Activated T-cell treated with anti-CD3 and anti-CD28 coated beads, Interleukin-2, amount 50 U/mL, for 72 hours (primary cell): ENCODE measurements around the gene CDH2. TPM values are rescaled to one million over a fixed set of nuclear protein-coding genes. Genes with fewer than 3 reads are reported as not detected.

Experiments
- ATAC-seq, 2 donors: fragments of 150-1000 bp; cut with Tn5 transposase; replicated peaks in 1 of 2; 2 replicates each; pipeline ENCODE4 v1.10.0; 2021; ENCODE audit warnings: moderate library complexity in 2 of 2, mild to moderate bottlenecking in 1 of 2
- DNase-seq, 2 donors: peaks; one replicate each; pipeline ENCODE4 v3.0.0; 2021 to 2022; ENCODE audit warnings: mixed read lengths in 1 of 2
- H3K27ac Mint-ChIP-seq: one replicate; pipeline ENCODE4 v1.8.0; 2022; ENCODE audit warnings: mild to moderate bottlenecking, moderate library complexity, mixed read lengths
- H3K27me3 Mint-ChIP-seq: one replicate; pipeline ENCODE4 v1.8.0; 2022; ENCODE audit warnings: low read depth, mixed read lengths
- H3K36me3 Mint-ChIP-seq, 2 donors: one replicate each; pipeline ENCODE4 v1.8.0; 2022; ENCODE audit warnings: mixed read lengths in 2 of 2, mild to moderate bottlenecking in 1 of 2; ENCODE audit not compliant: insufficient read depth in 2 of 2
- H3K4me1 Mint-ChIP-seq: one replicate; pipeline ENCODE4 v1.8.0; 2022; ENCODE audit warnings: low read depth, mixed read lengths
- H3K4me3 Mint-ChIP-seq, 2 donors: one replicate each; pipeline ENCODE4 v1.8.0; 2022; ENCODE audit warnings: mild to moderate bottlenecking in 2 of 2, mixed read lengths in 2 of 2, moderate library complexity in 2 of 2
- H3K9me3 Mint-ChIP-seq, 2 donors: one replicate each; pipeline ENCODE4 v1.8.0; 2022; ENCODE audit warnings: mixed read lengths in 2 of 2
- total RNA-seq, 2 donors: library from RNA; stranded (reverse); gene quantifications; one replicate each; pipeline ENCODE4 v1.2.3, GENCODE V29; 2022

CDH2 gene
- total RNA-seq, 2 donors from 2014 or later = 0.07 TPM; not detected in 1

DNA sequence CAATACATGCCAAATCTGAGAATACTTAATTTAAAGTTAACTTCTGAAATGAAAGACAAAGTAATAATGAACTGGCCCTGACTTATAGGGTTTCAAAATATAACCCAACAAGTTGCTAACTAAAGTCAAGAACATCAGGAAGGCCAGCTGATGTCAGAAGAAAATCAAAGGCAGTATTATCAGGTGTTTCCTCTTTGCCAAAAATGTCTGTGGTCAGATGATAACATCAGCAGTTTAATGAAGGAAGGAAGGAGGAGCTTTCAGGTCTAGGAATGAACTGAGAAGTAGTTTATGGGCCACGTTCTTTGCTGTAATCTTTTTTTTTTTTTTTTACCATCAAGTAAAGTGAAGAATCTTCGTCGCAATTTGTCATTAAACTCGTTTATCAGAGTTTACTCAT lies 40.9 kb downstream of the CDH2 start:
- Mint-ChIP-seq H3K27me3 (no peaks in the 10 kb centered on the region), H3K9me3 (peaks cover 3 to 13% of the 10 kb centered on the region in 2 donors), H3K36me3 (peaks cover 0 to 3% of the 10 kb centered on the region in 2 donors), H3K4me1 (no peaks in the 10 kb centered on the region), H3K27ac (no peak overlapping the region), H3K4me3 (no peak overlapping the region)
- DNase-seq (no peak), ATAC-seq (no peak)

DNA sequence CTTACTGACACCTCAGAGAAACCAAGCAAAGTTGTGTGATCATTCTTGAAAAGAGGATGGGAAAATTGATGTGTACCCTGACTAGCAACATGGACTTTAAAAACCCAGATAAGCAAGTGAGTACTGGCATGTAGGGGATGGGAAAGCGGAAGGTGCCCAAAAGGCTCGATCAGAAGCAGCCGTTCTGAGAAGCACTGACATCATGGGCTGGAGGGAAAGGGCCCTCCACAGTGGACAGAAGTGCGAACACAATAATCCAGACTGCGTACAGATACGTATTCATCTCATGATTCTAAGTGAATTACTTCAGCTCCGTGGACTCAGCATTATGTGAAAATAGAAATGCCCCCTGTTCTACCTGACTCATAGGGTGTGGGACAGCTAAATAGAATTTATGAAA lies 42.2 kb downstream of the CDH2 start:
- Mint-ChIP-seq H3K27ac (no peak overlapping the region), H3K4me3 (no peak overlapping the region), H3K9me3 (peaks cover under 1 to 13% of the 10 kb centered on the region in 2 donors), H3K36me3 (peaks cover 0 to 3% of the 10 kb centered on the region in 2 donors), H3K27me3 (no peaks in the 10 kb centered on the region), H3K4me1 (no peaks in the 10 kb centered on the region)
- ATAC-seq (no peak), DNase-seq (no peak)

DNA sequence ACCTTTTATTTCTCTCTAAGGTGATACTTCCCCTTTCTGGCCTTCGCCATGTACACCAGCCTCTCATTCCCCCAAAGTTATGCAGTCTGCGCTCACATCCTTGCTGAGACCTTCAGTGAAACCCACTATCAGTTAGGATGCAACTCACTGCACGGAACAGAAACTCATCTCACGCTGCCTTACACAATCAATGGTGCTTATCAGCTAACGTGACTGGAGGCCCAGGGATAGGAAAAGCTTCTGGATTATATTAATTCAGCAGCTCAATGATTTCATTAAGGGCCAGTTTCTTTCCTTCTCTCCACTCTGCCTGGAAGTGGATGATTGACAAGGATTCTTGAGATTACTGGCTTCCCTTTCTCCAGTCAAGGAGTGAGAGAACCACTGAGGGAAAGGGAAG lies 44.8 kb downstream of the CDH2 start:
- H3K4me1 Mint-ChIP-seq = no peaks in the 10 kb centered on the region
- no peak for ATAC-seq
- DNase-seq = no peak
- no peak overlapping the region for H3K4me3 Mint-ChIP-seq
- H3K27me3 Mint-ChIP-seq = no peaks in the 10 kb centered on the region
- no peaks in the 10 kb centered on the region for H3K36me3 Mint-ChIP-seq
- H3K27ac Mint-ChIP-seq = no peak overlapping the region
- peaks cover 0 to 5% of the 10 kb centered on the region in 2 donors for H3K9me3 Mint-ChIP-seq

DNA sequence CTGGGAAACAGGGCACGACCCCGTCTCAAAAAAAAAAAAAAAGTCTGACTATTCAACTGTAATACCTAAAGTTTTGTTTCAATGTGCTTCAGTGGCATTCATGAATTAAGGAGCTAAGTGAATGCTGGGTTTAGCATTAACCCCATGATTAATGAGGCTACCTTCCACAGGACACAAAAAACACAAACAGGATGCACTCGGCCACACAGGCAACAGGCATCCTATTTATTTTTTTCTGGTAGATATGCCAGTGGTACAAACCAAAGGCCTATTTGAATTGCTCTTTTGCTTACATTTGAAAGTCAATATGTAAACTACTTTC lies 48.3 kb downstream of the CDH2 start:
- H3K9me3 Mint-ChIP-seq = peaks cover 0 to 8% of the 10 kb centered on the region in 2 donors
- H3K27me3 Mint-ChIP-seq = no peaks in the 10 kb centered on the region
- H3K4me3 Mint-ChIP-seq = no peak overlapping the region
- H3K27ac Mint-ChIP-seq = no peak overlapping the region
- no peak for ATAC-seq
- no peaks in the 10 kb centered on the region for H3K4me1 Mint-ChIP-seq
- no peaks in the 10 kb centered on the region for H3K36me3 Mint-ChIP-seq
- no peak for DNase-seq

DNA sequence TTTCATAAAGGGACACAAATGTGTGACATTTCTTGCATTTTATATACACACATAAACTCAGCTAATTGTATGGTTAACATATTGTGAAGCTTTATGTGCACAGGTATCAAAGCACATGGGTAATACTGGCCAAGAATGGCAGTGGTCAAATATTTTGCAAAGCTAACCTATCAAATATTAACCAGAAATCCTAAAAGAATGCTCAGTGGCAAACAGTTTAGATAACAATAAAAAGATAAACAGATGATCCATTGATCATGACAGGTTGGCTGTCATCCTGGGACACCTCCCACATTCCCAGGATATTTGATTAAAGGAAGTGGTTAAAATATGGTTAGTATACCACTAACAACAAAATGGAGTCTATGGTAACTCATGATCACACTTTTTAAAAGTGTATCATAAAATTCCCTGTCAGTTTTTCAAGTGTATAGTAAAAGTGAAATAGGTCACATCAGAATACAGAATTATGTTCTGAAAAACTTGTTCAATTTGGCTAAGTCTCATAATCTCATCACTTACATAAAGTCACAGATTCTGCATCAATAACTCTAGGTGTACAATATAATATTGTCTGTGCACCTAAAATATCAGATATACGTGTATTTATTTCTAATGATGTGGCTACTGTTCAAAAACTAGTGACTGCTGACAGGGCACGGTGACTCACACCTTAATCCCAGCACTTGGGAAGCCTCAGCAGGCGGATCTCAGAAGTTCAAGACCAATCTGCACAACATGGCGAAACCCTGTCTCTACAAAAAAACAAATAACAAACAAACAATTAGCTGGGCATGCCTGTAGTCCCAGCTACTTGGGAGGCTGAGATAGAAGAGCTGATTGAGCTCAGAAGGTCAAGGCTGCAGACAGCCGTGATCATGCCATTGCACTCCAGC lies 48.9 kb downstream of the CDH2 start:
- no peaks in the 10 kb centered on the region for H3K36me3 Mint-ChIP-seq
- ATAC-seq = no peak
- no peak overlapping the region for H3K4me3 Mint-ChIP-seq
- H3K4me1 Mint-ChIP-seq = no peaks in the 10 kb centered on the region
- peaks cover 0 to 8% of the 10 kb centered on the region in 2 donors for H3K9me3 Mint-ChIP-seq
- no peak overlapping the region for H3K27ac Mint-ChIP-seq
- DNase-seq = no peak
- no peaks in the 10 kb centered on the region for H3K27me3 Mint-ChIP-seq

DNA sequence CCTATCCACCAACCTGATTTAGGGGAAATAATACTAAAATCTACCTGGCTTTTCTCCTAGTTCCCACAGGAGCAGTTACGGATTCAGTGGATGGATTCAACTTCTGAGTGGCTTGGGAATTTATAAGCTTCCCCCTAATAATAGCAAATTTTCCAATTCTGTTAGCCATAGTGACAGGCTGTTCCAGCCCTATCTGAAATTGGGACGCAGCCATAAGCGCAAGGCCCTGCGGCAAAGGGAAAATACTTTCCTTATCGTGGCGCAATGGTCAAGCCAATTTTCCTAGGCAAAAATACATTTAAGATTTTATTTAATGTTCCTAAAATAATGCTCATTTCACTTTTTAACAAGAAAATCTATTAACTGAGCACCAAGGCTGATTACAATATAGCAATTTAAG lies 49.7 kb downstream of the CDH2 start:
- DNase-seq (no peak), ATAC-seq (no peak)
- Mint-ChIP-seq H3K9me3 (peaks cover 0 to 4% of the 10 kb centered on the region in 2 donors), H3K4me3 (no peak overlapping the region), H3K36me3 (no peaks in the 10 kb centered on the region), H3K4me1 (no peaks in the 10 kb centered on the region), H3K27me3 (no peaks in the 10 kb centered on the region), H3K27ac (no peak overlapping the region)

DNA sequence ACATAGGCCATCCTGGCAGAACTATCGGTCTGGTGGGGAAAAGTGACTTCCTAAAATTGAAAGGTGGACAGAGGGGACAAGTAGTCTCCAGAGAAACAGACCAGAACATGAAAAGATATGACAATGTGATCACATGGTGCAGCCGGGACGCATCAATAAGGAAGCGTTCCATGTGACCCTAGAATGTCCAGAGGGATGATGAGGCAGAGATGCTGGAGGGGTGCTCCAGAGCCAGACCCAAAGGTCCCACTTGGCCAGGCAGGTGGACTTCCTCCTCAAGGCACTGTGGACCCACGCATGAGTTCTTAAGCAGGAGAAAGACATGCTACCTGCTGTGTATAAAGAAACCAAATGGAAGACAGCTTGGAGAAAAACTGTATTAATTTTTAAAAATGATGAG lies 50.2 kb downstream of the CDH2 start:
- ATAC-seq = no peak
- no peaks in the 10 kb centered on the region for H3K36me3 Mint-ChIP-seq
- H3K27me3 Mint-ChIP-seq = no peaks in the 10 kb centered on the region
- H3K9me3 Mint-ChIP-seq = peaks cover 0 to 4% of the 10 kb centered on the region in 2 donors
- no peaks in the 10 kb centered on the region for H3K4me1 Mint-ChIP-seq
- no peak for DNase-seq
- no peak overlapping the region for H3K4me3 Mint-ChIP-seq
- H3K27ac Mint-ChIP-seq = no peak overlapping the region

DNA sequence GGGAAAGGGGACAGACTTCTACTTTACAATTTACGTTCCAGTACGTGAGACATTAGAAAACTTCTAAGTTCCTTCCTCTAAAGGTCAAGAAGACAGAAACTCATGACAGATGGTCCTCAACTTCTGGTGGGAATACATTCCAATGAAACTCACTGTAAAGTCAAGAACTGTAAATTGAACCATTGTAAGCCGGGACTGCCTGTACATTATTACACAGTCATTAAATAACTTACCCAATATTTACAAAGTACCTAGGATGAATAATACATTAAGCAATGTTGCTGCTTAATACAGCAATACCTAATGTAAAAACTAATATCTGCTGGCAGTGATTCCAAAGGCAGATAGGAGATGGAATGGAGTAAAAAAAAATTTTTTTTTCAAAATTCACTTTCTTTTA lies 51.9 kb downstream of the CDH2 start:
- H3K9me3 Mint-ChIP-seq = peaks cover 0 to 6% of the 10 kb centered on the region in 2 donors
- no peak overlapping the region for H3K4me3 Mint-ChIP-seq
- H3K27ac Mint-ChIP-seq = no peak overlapping the region
- no peaks in the 10 kb centered on the region for H3K36me3 Mint-ChIP-seq
- no peaks in the 10 kb centered on the region for H3K4me1 Mint-ChIP-seq
- ATAC-seq (no peak), DNase-seq (no peak)
- no peaks in the 10 kb centered on the region for H3K27me3 Mint-ChIP-seq

DNA sequence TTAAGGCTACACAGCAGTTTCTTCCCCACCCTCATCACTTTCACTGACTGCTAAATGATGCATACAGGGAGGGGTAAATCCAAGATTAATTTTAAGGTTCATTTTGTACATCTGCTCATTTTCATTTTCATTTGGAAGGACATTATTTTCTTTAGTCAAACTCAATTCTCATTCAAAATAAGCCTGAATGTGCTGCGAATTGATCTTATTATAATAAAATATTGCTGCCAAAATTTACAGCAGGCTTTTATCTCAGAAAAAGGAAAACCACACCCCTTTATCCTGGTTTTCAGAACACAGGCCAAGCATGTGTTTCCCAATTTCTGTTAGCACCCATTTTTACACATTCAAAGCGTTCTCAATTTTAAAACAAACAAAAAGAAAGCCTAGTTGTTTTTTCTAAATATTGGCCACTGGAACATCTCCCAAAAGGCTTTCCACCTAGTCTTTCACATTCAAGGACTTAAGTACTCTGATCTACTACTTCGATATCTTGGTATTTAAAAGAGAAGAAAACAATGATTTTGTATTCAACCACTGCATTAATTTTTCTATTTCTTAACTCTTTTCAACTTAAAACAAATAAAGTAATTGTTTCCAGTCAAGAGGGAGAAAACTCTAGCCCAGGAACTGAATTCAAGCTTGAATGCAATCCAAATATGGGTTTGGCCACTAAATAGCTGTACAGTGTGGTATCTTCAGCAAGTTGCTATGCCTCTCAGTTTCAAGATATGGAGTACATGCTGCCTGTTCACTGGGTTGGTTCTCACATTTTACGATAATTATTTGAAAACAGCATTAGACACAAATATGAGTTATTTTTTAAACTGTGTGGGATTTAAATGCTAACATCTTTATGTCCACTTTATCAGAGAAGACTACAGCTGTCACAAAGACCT lies 52.5 kb downstream of the CDH2 start:
- H3K27me3 Mint-ChIP-seq = no peaks in the 10 kb centered on the region
- no peak overlapping the region for H3K27ac Mint-ChIP-seq
- H3K36me3 Mint-ChIP-seq = no peaks in the 10 kb centered on the region
- DNase-seq (no peak), ATAC-seq (no peak)
- no peaks in the 10 kb centered on the region for H3K4me1 Mint-ChIP-seq
- H3K9me3 Mint-ChIP-seq = peaks cover 0 to 11% of the 10 kb centered on the region in 2 donors
- no peak overlapping the region for H3K4me3 Mint-ChIP-seq

DNA sequence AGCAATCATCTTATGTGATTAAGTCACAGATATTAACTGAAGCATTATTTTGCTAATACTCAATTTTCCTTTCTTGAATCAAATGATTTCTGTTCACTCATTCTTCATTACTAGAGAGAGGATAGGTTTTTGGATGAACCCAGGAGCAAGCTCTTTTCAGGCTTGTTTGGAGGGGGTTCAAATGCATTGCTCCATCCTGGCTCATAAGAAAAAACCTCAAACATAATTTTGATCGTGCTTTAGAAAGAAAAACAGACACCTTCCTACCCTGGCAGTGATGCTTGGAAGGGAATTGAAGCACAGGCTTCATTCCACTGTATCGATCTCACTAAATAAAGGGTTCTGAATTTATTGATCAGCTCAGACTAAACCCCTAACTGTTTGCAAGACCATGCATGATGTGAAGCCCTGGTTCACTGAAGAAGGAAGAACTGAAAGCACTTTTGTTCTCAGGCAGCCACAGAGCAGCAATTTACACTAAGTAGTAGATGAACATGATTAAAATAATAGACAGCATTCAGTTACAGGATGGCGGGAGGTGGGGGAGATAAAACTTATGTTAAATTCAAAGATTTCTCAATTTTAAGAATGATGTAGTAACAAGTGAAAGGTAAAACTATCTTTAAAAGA lies 53.4 kb downstream of the CDH2 start:
- Mint-ChIP-seq H3K4me1 (no peaks in the 10 kb centered on the region), H3K4me3 (no peak overlapping the region), H3K36me3 (no peaks in the 10 kb centered on the region), H3K27ac (no peak overlapping the region), H3K27me3 (no peaks in the 10 kb centered on the region), H3K9me3 (peaks cover 0 to 11% of the 10 kb centered on the region in 2 donors)
- ATAC-seq (no peak), DNase-seq (no peak)

DNA sequence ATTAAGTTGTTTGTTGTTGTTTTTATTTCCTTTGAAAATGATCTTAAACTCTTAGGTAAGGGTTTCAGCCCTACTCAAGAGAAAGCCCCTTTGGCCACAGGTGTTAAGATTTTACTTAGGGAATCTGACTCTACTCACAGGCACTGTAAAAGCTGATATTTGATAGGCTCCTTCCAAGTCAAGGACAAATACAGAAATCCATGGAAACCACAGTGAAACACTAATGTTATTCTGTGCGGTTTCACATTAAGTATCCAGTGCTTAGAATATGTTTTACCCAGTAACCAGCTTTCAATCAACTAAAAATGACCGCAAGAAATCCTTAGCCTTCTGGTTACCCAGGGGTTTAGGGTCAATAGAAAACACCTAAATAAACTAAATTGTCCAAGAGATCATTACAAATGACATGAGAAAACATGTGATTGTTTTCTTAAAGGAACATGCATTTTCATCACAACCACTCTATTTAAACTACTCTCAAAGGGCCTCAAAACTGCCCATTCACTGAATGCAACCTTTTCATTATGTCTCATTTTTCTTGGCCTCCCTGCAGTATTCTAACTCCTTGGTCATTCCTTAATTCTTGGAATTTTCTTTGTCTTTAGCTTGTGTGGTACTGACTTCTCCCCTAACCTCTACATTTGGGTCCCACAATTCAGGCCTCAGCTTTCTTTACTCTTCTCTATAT lies 56.0 kb downstream of the CDH2 start:
- Mint-ChIP-seq H3K27me3 (no peaks in the 10 kb centered on the region), H3K9me3 (peaks cover 0 to 8% of the 10 kb centered on the region in 2 donors), H3K4me1 (no peaks in the 10 kb centered on the region), H3K36me3 (no peaks in the 10 kb centered on the region), H3K27ac (no peak overlapping the region), H3K4me3 (no peak overlapping the region)
- DNase-seq (no peak), ATAC-seq (no peak)

DNA sequence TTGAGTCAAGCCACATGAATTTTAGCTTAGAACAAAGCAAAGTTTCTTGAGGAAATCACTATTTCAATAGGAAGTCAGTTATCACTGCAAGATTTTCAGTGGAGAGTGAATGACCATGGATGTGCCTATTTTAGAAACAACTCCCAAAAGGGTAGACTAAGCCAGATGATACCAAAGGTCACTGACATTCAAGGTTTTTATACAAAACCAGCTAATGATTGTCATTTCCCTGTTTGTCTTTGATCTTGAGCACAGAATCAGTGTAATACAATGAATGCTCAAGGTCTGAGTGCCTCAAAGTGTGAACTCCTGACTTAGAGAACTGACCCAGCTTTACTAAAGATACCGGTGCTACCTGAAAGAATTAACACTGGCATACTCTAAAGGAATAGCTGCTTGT lies 60.5 kb downstream of the CDH2 start:
- H3K4me1 Mint-ChIP-seq = no peaks in the 10 kb centered on the region
- H3K4me3 Mint-ChIP-seq = no peak overlapping the region
- no peak for DNase-seq
- peaks cover 0 to 7% of the 10 kb centered on the region in 2 donors for H3K9me3 Mint-ChIP-seq
- no peak for ATAC-seq
- no peaks in the 10 kb centered on the region for H3K27me3 Mint-ChIP-seq
- H3K36me3 Mint-ChIP-seq = no peaks in the 10 kb centered on the region
- H3K27ac Mint-ChIP-seq = no peak overlapping the region
